H1 (cell line): ENCODE measurements around the gene DRAM1. TPM values are rescaled to one million over a fixed set of nuclear protein-coding genes. Genes with fewer than 3 reads are reported as not detected.
A peak's percentile ranks its signal among the peaks of the same experiment; 100 is the strongest.

Source experiments
- CTCF ChIA-PET: fragments of 300-600 bp; sonication (Branson Sonifier 250); formaldehyde crosslinking; loops from one replicate; lab custom pipeline; 2021; ENCODE audit not compliant: partially characterized antibody; lab: Charles Lee
- POLR2A ChIA-PET: fragments of 300-600 bp; sonication (Branson Sonifier 250); formaldehyde crosslinking; loops from one replicate; lab custom pipeline; 2021; ENCODE audit warnings: inconsistent platforms; ENCODE audit not compliant: partially characterized antibody; lab: Charles Lee
- DNase-seq, 2 experiments: peaks; one replicate each; pipeline versions ENCODE4 v3.0.0 to v3.0.0-alpha.2; 2010 to 2022; ENCODE audit warnings: low spot score in 2 of 2, low read depth in 1 of 2, mixed read lengths in 1 of 2
- FAIRE-seq: peaks from 2 replicates; lab custom pipeline; 2011; peaks lifted over from hg19 to GRCh38; lab: Jason Lieb, UNC
- H2AFZ ChIP-seq: 2 replicates; pipeline ENCODE4 v1.8.1; 2012; ENCODE audit warnings: low read length, inconsistent platforms
- H2AK5ac ChIP-seq: 2 replicates; pipeline ENCODE4 v1.6.1; 2013; ENCODE audit warnings: low read depth, low read length
- H2BK120ac ChIP-seq: replicated peaks from 2 replicates; pipeline ENCODE3; 2013; ENCODE audit warnings: low read depth, low read length, inconsistent platforms
- H2BK12ac ChIP-seq: 2 replicates; pipeline ENCODE4 v1.6.1; 2013; ENCODE audit warnings: low read depth, low read length
- H2BK15ac ChIP-seq: 2 replicates; pipeline ENCODE4 v1.6.1; 2013; ENCODE audit warnings: low read length
- H2BK20ac ChIP-seq: 2 replicates; pipeline ENCODE4 v1.6.1; 2013; ENCODE audit warnings: low read length
- H2BK5ac ChIP-seq: 2 replicates; pipeline ENCODE4 v1.6.1; 2013; ENCODE audit warnings: low read depth, low read length
- H3K14ac ChIP-seq: 2 replicates; pipeline ENCODE4 v1.6.1; 2013; ENCODE audit warnings: inconsistent platforms; ENCODE audit not compliant: insufficient read length
- H3K18ac ChIP-seq: 2 replicates; pipeline ENCODE4 v1.6.1; 2013; ENCODE audit warnings: low read length; ENCODE audit errors: extremely low read depth
- H3K23ac ChIP-seq: 2 replicates; pipeline ENCODE4 v1.6.1; 2013; ENCODE audit warnings: inconsistent platforms; ENCODE audit not compliant: insufficient read length
- H3K23me2 ChIP-seq: 2 replicates; pipeline ENCODE4 v1.6.1; 2013; ENCODE audit warnings: low read depth, low read length
- H3K27ac ChIP-seq: 2 replicates; pipeline ENCODE4 v1.6.1; 2011; ENCODE audit warnings: low read depth, low read length, inconsistent platforms
- H3K27me3 ChIP-seq, 4 experiments: replicated peaks in 1 of 4; 1 replicate in 1 of 4; 2 replicates in 3 of 4; pipeline versions ENCODE4 v1.6.1 to v1.8.1; 2011 to 2013; ENCODE audit warnings: low read length in 3 of 4, mild to moderate bottlenecking in 3 of 4, inconsistent platforms in 2 of 4, mixed read lengths in 2 of 4, moderate library complexity in 1 of 4; ENCODE audit not compliant: control insufficient read depth in 3 of 4, insufficient read depth in 3 of 4; ENCODE audit errors: extremely low read depth in 1 of 4
- H3K36me3 ChIP-seq, 4 experiments: 2 replicates each; pipeline versions ENCODE4 v1.6.1 to v1.8.1; 2011 to 2013; ENCODE audit warnings: mild to moderate bottlenecking in 4 of 4, low read length in 3 of 4, moderate library complexity in 2 of 4, control low read depth in 1 of 4, inconsistent platforms in 1 of 4; ENCODE audit not compliant: insufficient read depth in 4 of 4, control insufficient read depth in 2 of 4
- H3K4ac ChIP-seq: replicated peaks from 2 replicates; pipeline ENCODE3; 2013; ENCODE audit warnings: low read length, low read depth, mixed read lengths, inconsistent platforms; ENCODE audit not compliant: insufficient read length
- H3K4me1 ChIP-seq, 4 experiments: replicated peaks in 1 of 4; 1 replicate in 1 of 4; 2 replicates in 3 of 4; pipeline versions ENCODE4 v1.6.1 to v1.8.1; 2011 to 2013; ENCODE audit warnings: low read length in 3 of 4, inconsistent platforms in 2 of 4, mixed read lengths in 1 of 4; ENCODE audit not compliant: insufficient read depth in 4 of 4, control insufficient read depth in 3 of 4
- H3K4me2 ChIP-seq, 2 experiments: 2 replicates each; pipeline versions ENCODE4 v1.6.1 to v1.8.1; 2011 to 2013; ENCODE audit warnings: low read depth in 2 of 2, low read length in 2 of 2, control low read depth in 1 of 2, inconsistent platforms in 1 of 2, mild to moderate bottlenecking in 1 of 2; ENCODE audit not compliant: insufficient read depth in 1 of 2
- H3K4me3 ChIP-seq, 4 experiments: fragments of 200-600, 300-600 bp in 1 of 4; sonication (generic), shearing (Covaris generic), sonication (Bioruptor Twin) in 1 of 4; 2 replicates each; pipeline versions ENCODE4 v1.5.1 to v1.8.1; 2011 to 2016; ENCODE audit warnings: low read length in 4 of 4, low read depth in 3 of 4, control low read depth in 2 of 4, inconsistent platforms in 2 of 4, mild to moderate bottlenecking in 2 of 4, mixed read lengths in 1 of 4, moderate library complexity in 1 of 4; ENCODE audit not compliant: insufficient read depth in 2 of 4; ENCODE audit errors: extremely low read depth in 1 of 4
- H3K56ac ChIP-seq: replicated peaks from 2 replicates; pipeline ENCODE3; 2013; ENCODE audit warnings: low read depth, mild to moderate bottlenecking, mixed read lengths, low read length, inconsistent platforms; ENCODE audit not compliant: insufficient read length
- H3K79me1 ChIP-seq: 2 replicates; pipeline ENCODE4 v1.6.1; 2013; ENCODE audit warnings: low read depth, low read length, control low read depth
- H3K79me2 ChIP-seq, 2 experiments: 2 replicates each; pipeline versions ENCODE4 v1.6.1 to v1.8.1; 2012 to 2013; ENCODE audit warnings: low read length in 2 of 2, mild to moderate bottlenecking in 2 of 2, inconsistent platforms in 1 of 2; ENCODE audit not compliant: insufficient read depth in 2 of 2, control insufficient read depth in 1 of 2
- H3K9ac ChIP-seq, 4 experiments: replicated peaks in 1 of 4; 1 replicate in 1 of 4; 2 replicates in 3 of 4; pipeline versions ENCODE4 v1.6.1 to v1.8.1; 2011 to 2013; ENCODE audit warnings: low read depth in 3 of 4, low read length in 3 of 4, control low read depth in 2 of 4, mild to moderate bottlenecking in 2 of 4, moderate library complexity in 2 of 4, inconsistent platforms in 1 of 4; ENCODE audit errors: extremely low read depth in 1 of 4
- H3K9me3 ChIP-seq, 2 experiments: 2 replicates each; pipeline versions ENCODE4 v1.6.1 to v1.8.1; 2012 to 2013; ENCODE audit warnings: mild to moderate bottlenecking in 2 of 2, moderate library complexity in 2 of 2, control low read depth in 1 of 2, inconsistent platforms in 1 of 2, low read depth in 1 of 2, low read length in 1 of 2, mixed read lengths in 1 of 2; ENCODE audit not compliant: insufficient read depth in 2 of 2
- H4K20me1 ChIP-seq, 2 experiments: replicated peaks in 1 of 2; 2 replicates each; pipeline versions ENCODE3 to v1.8.1; 2011 to 2013; ENCODE audit warnings: inconsistent platforms in 2 of 2, low read length in 2 of 2, mild to moderate bottlenecking in 1 of 2; ENCODE audit not compliant: insufficient read depth in 2 of 2, control insufficient read depth in 1 of 2
- H4K5ac ChIP-seq: 2 replicates; pipeline ENCODE4 v1.6.1; 2013; ENCODE audit warnings: low read length, low read depth, mixed read lengths, inconsistent platforms; ENCODE audit not compliant: insufficient read length
- H4K8ac ChIP-seq: 2 replicates; pipeline ENCODE4 v1.8.0; 2013; ENCODE audit warnings: mild to moderate bottlenecking, moderate library complexity, low read length, inconsistent platforms; ENCODE audit not compliant: insufficient read depth; ENCODE audit errors: extremely low read depth
- H4K91ac ChIP-seq: replicated peaks from 2 replicates; pipeline ENCODE3; 2013; ENCODE audit warnings: low read length, mixed read lengths, inconsistent platforms; ENCODE audit not compliant: insufficient read length
- CTBP2 ChIP-seq: IDR thresholded peaks from 2 replicates; pipeline ENCODE4 v1.7.0; 2011; ENCODE audit warnings: borderline replicate concordance, mild to moderate bottlenecking, moderate library complexity, mixed read lengths, low read length; ENCODE audit not compliant: insufficient read depth, insufficient read length
- SIN3A ChIP-seq, 2 experiments: IDR thresholded peaks in 1 of 2; conservative IDR thresholded peaks in 1 of 2; 2 replicates each; pipeline ENCODE4 v1.6.1; 2011 to 2012; ENCODE audit warnings: low read length in 2 of 2, improper control_type of control experiment in 1 of 2, low read depth in 1 of 2, mild to moderate bottlenecking in 1 of 2
- SP2 ChIP-seq: IDR thresholded peaks from 2 replicates; pipeline ENCODE4 v1.6.1; 2012; ENCODE audit warnings: mild to moderate bottlenecking, low read length, inconsistent platforms
- WGBS, 2 experiments: shearing (Covaris generic) in 1 of 2; methylation state at CpG; one replicate each; pipeline versions ENCODE4 v1.1.6 to v1.1.7; 2013 to 2015; ENCODE audit warnings: low lambda C conversion rate in 2 of 2, mixed read lengths in 2 of 2, inconsistent platforms in 1 of 2, low coverage in 1 of 2, missing lambda C conversion rate in 1 of 2; ENCODE audit not compliant: insufficient replicate concordance in 2 of 2, insufficient coverage in 1 of 2, insufficient read length in 1 of 2; ENCODE audit errors: extremely low coverage in 1 of 2, missing lambda C conversion rate in 1 of 2; 5-methylcytosine and 5-hydroxymethylcytosine counted together
- long read RNA-seq, 2 experiments: library from RNA in 1 of 2; library from capped mRNA in 1 of 2; stranded (forward); transcript quantifications; one replicate each; pipeline ENCODE4 v2.0.0, GENCODE V29; 2021; ENCODE audit warnings: inconsistent platforms in 1 of 2
- polyA minus RNA-seq, 3 experiments: library from RNA; depleted of rRNA, polyadenylated mRNA; stranded (reverse); fragments of >200 nt; gene quantifications; 1 replicate in 2 of 3; 2 replicates in 1 of 3; pipeline ENCODE4 v1.2.3, GENCODE V29; 2011
- polyA plus RNA-seq, 7 experiments: library from polyadenylated mRNA; depleted of rRNA in 3 of 7; stranded (reverse) in 5 of 7; unstranded in 2 of 7; fragments of >200 nt in 5 of 7; fragments of 200-250 nt in 2 of 7; gene quantifications; 1 replicate in 5 of 7; 2 replicates in 1 of 7; 4 replicates in 1 of 7; pipeline versions ENCODE4 v1.2.1 to v1.2.3, GENCODE V29; 2011 to 2013; ENCODE audit warnings: missing spikeins in 2 of 7, mixed read lengths in 2 of 7
- total RNA-seq: library from RNA; stranded (reverse); fragmentation: NEBNext Ultra II Directional; extraction: Animal tissue kit (Norgen Biotek cat#: 25700); gene quantifications from 2 replicates; pipeline ENCODE4 v1.2.1, GENCODE V29; 2021

The DRAM1 gene
- total RNA-seq (5.7 and 6.2 TPM in 2 replicates), polyA plus RNA-seq (2011; rRNA removed) (3.0 and 4.6 TPM in 2 replicates), polyA minus RNA-seq (2011; rRNA and poly(A)+ RNA removed) (6.5 and 7.7 TPM in 2 replicates)
- 2.9 TPM for polyA plus RNA-seq (2011; cell fraction: cytosol; rRNA removed)
- polyA plus RNA-seq (2011; cell fraction: nucleus; rRNA removed), result 4.2 TPM
- 5.9 to 9.3 TPM (median 6.5 TPM) in 4 replicates for polyA plus RNA-seq (2012, experiment 1 of 2)
- polyA plus RNA-seq (2012, experiment 2 of 2), result 2.0 TPM
- 6.8 TPM for polyA plus RNA-seq (2013, experiment 1 of 2)
- 7.8 TPM for polyA plus RNA-seq (2013, experiment 2 of 2)
- polyA minus RNA-seq (2011; cell fraction: cytosol; rRNA and poly(A)+ RNA removed), result 2.9 TPM
- polyA minus RNA-seq (2011; cell fraction: nucleus; rRNA and poly(A)+ RNA removed), result 13.9 TPM
- long read RNA-seq, experiment 1, partial matches to known transcripts, result 1 of 7 reads
- long read RNA-seq, experiment 1, other reads (novel, unspliced or antisense), result 3 of 7 reads
- long read RNA-seq, experiment 2, partial matches to known transcripts, result 0 of 1 reads
- long read RNA-seq, experiment 2, other reads (novel, unspliced or antisense), result 1 of 1 reads

- Histone ChIP-seq H3K56ac (peak within 1 kb of the TSS; percentile 93), H3K4me1 (peaks cover 0 to 5% (median under 1%) of the 10 kb centered on the region in 4 experiments; a peak in 2 of 7 replicates), H2AK5ac (no peak within 1 kb of the TSS), H3K4me3 (peak within 1 kb of the TSS; percentile 57 to 80 (median 60)), H2AFZ (peak within 1 kb of the TSS; percentile 77; the same call in 1 of the 2 replicates), H3K4me2 (peak within 1 kb of the TSS; percentile 87 to 89), H4K8ac (peak within 1 kb of the TSS; percentile 92; the same call in 1 of the 2 replicates), H4K91ac (peak within 1 kb of the TSS; percentile 80), H4K20me1 (no peaks in the 10 kb centered on the region), H3K4ac (peak within 1 kb of the TSS; percentile 21), H3K14ac (no peak within 1 kb of the TSS), H3K9ac (peak within 1 kb of the TSS; percentile 9 to 86 (median 68)), H2BK20ac (no peak within 1 kb of the TSS; the same call in 1 of the 2 replicates), H3K79me1 (no peaks in the 10 kb centered on the region), H2BK12ac (peak within 1 kb of the TSS; percentile 86), H2BK15ac (peak within 1 kb of the TSS; percentile 18; the same call in 1 of the 2 replicates), H3K27ac (peak within 1 kb of the TSS; percentile 79; the same call in 1 of the 2 replicates), H3K27me3 (peaks cover 0 to 16% (median 8%) of the 10 kb centered on the region in 4 experiments; a peak in 4 of 7 replicates), H3K79me2 (no peaks in the 10 kb centered on the region), H3K23ac (no peak within 1 kb of the TSS), H2BK120ac (no peak within 1 kb of the TSS), H3K23me2 (peaks cover 10% of the 10 kb centered on the region; the same call in 1 of the 2 replicates), H3K36me3 (no peaks in the 10 kb centered on the region), H3K18ac (peak within 1 kb of the TSS; percentile 71), H3K9me3 (no peaks in the 10 kb centered on the region), H4K5ac (no peak within 1 kb of the TSS), H2BK5ac (peak within 1 kb of the TSS; percentile 83; the same call in 1 of the 2 replicates)
- DNase-seq (peak; percentile 41 to 85), FAIRE-seq (no peak)
- WGBS, 2 experiments, result 5% methylated on average over 52 of the region's 105 CpGs; no CpG with 5 or more reads in 1 of the 2 experiments
- CTCF ChIA-PET, result interaction anchor here (1.2 to 1.3 kb wide), 2 partner anchors 16 to 104 kb away, joined by 3 read pairs; no protein-coding TSS in a partner anchor
- POLR2A ChIA-PET, result interaction anchor here (0.6 to 1.3 kb wide), 3 partner anchors 9 to 17 kb away, joined by 3 read pairs; no protein-coding TSS in a partner anchor
- no peak for TF ChIP-seq CTBP2
- 0 out of 4 replicates have a peak, but pooled peaks of 1 of the 2 experiments have one; percentile 39 for TF ChIP-seq SIN3A (conservative IDR thresholded peaks at IDR 0.05 in 1 of 2, IDR thresholded peaks at IDR 0.05 in 1 of 2; ENCODE audit: low read depth in 1 of 2, low read length in 2 of 2)
- no peak for TF ChIP-seq SP2
Measured at GRCh38 chr12:101876861-101877805, at the start of gene DRAM1. TSS of gene DRAM1 (plus strand) at chr12:101877580. CDS start at chr12:101877790, 210 bp downstream.
